Measurements from ENCODE around the gene NECAB3. TPM values are rescaled to one million over a fixed set of nuclear protein-coding genes. Genes with fewer than 3 reads are reported as not detected.
A peak's percentile ranks its signal among the peaks of the same experiment; 100 is the strongest.

NECAB3 gene
- total RNA-seq, 2 donors from 2014 or later, result 77.2 to 92.3 TPM

GRCh38 chr20:33650111-33650752 lies 24.0 kb downstream of the NECAB3 start:
- H3K27me3 Mint-ChIP-seq (ENCODE audit: insufficient read depth), result no peaks in the 10 kb centered on the region
- no peak overlapping the region for H3K9ac ChIP-seq (ENCODE audit: extremely low read depth, low read length, poor library complexity, severe bottlenecking)
- H3K4me1 ChIP-seq (ENCODE audit: control insufficient read depth, insufficient read depth, low read length), result no peaks in the 10 kb centered on the region
- DNase-seq, result no peak
- H3K36me3 ChIP-seq (ENCODE audit: control insufficient read depth, insufficient read depth, low read length), result peaks cover 11% of the 10 kb centered on the region
- no peak overlapping the region for H3K4me3 ChIP-seq (ENCODE audit: low read length)
- no peak overlapping the region for H3K27ac Mint-ChIP-seq
- peaks cover 14% of the 10 kb centered on the region for H3K4me1 Mint-ChIP-seq
- no peak overlapping the region for H3K27ac ChIP-seq (ENCODE audit: low read depth, low read length)
- H3K9me3 Mint-ChIP-seq, result no peaks in the 10 kb centered on the region
- H3K27me3 ChIP-seq (ENCODE audit: control insufficient read depth, insufficient read depth, low read length, poor library complexity, severe bottlenecking), result no peaks in the 10 kb centered on the region
- TF ChIP-seq CTCF (conservative IDR thresholded peaks at IDR 0.05), result no peak
- H3K9me3 ChIP-seq (ENCODE audit: control insufficient read depth, low read length), result no peaks in the 10 kb centered on the region
- peaks cover 17% of the 10 kb centered on the region for H3K36me3 Mint-ChIP-seq (ENCODE audit: low read depth)
- 92 to 93% methylated on average over 8 to 11 of the region's 11 CpGs for WGBS, 2 experiments (ENCODE audit: insufficient coverage in 1 of 2, insufficient read length in 1 of 2)
- H3K4me3 Mint-ChIP-seq, result no peak overlapping the region

GRCh38 chr20:33649201-33649681 lies 25.0 kb downstream of the NECAB3 start:
- H3K27ac ChIP-seq (ENCODE audit: low read depth, low read length), result peak overlapping the region; percentile 36
- no peak overlapping the region for H3K4me3 Mint-ChIP-seq
- no peaks in the 10 kb centered on the region for H3K27me3 ChIP-seq (ENCODE audit: control insufficient read depth, insufficient read depth, low read length, poor library complexity, severe bottlenecking)
- peaks cover 20% of the 10 kb centered on the region for H3K36me3 ChIP-seq (ENCODE audit: control insufficient read depth, insufficient read depth, low read length)
- H3K4me3 ChIP-seq (ENCODE audit: low read length), result no peak overlapping the region
- no peaks in the 10 kb centered on the region for H3K27me3 Mint-ChIP-seq (ENCODE audit: insufficient read depth)
- no peak overlapping the region for H3K27ac Mint-ChIP-seq
- TF ChIP-seq CTCF (conservative IDR thresholded peaks at IDR 0.05), result no peak
- peaks cover 14% of the 10 kb centered on the region for H3K4me1 Mint-ChIP-seq
- no peak overlapping the region for H3K9ac ChIP-seq (ENCODE audit: extremely low read depth, low read length, poor library complexity, severe bottlenecking)
- no peaks in the 10 kb centered on the region for H3K4me1 ChIP-seq (ENCODE audit: control insufficient read depth, insufficient read depth, low read length)
- H3K36me3 Mint-ChIP-seq (ENCODE audit: low read depth), result peaks cover 27% of the 10 kb centered on the region
- no peaks in the 10 kb centered on the region for H3K9me3 ChIP-seq (ENCODE audit: control insufficient read depth, low read length)
- 94 to 97% methylated on average over 18 to 19 of the region's 19 CpGs for WGBS, 2 experiments (ENCODE audit: insufficient coverage in 1 of 2, insufficient read length in 1 of 2)
- no peaks in the 10 kb centered on the region for H3K9me3 Mint-ChIP-seq
- no peak for DNase-seq

GRCh38 chr20:33648396-33649004 lies 25.7 kb downstream of the NECAB3 start:
- Mint-ChIP-seq H3K9me3 (no peaks in the 10 kb centered on the region), H3K4me3 (no peak overlapping the region), H3K4me1 (peaks cover 8% of the 10 kb centered on the region), H3K27me3 (ENCODE audit: insufficient read depth) (no peaks in the 10 kb centered on the region), H3K27ac (no peak overlapping the region), H3K36me3 (ENCODE audit: low read depth) (peaks cover 30% of the 10 kb centered on the region)
- Histone ChIP-seq H3K9ac (ENCODE audit: extremely low read depth, low read length, poor library complexity, severe bottlenecking) (no peak overlapping the region), H3K9me3 (ENCODE audit: control insufficient read depth, low read length) (no peaks in the 10 kb centered on the region), H3K36me3 (ENCODE audit: control insufficient read depth, insufficient read depth, low read length) (peaks cover 25% of the 10 kb centered on the region), H3K27ac (ENCODE audit: low read depth, low read length) (no peak overlapping the region), H3K4me3 (ENCODE audit: low read length) (no peak overlapping the region), H3K4me1 (ENCODE audit: control insufficient read depth, insufficient read depth, low read length) (no peaks in the 10 kb centered on the region), H3K27me3 (ENCODE audit: control insufficient read depth, insufficient read depth, low read length, poor library complexity, severe bottlenecking) (no peaks in the 10 kb centered on the region)
- TF ChIP-seq CTCF (conservative IDR thresholded peaks at IDR 0.05), result no peak
- no peak for DNase-seq
- 94 to 98% methylated on average over 10 to 14 of the region's 14 CpGs for WGBS, 2 experiments (ENCODE audit: insufficient coverage in 1 of 2, insufficient read length in 1 of 2)
